Type B pancreatic cell (in vitro differentiated cells): Measurements from ENCODE around the gene SEMA4G. TPM values are rescaled to one million over a fixed set of nuclear protein-coding genes. Genes with fewer than 3 reads are reported as not detected.

ENCODE experiments used
- DNase-seq: peaks from one replicate; pipeline ENCODE4 v3.0.0; 2021; ENCODE audit warnings: mixed read lengths; ENCODE audit not compliant: unreplicated experiment; ENCODE audit errors: extremely low spot score
- H3K27ac Mint-ChIP-seq: 2 replicates; pipeline ENCODE4 v1.8.0; 2021; ENCODE audit warnings: mild to moderate bottlenecking, mixed read lengths
- H3K27me3 Mint-ChIP-seq: 2 replicates; pipeline ENCODE4 v1.8.0; 2021; ENCODE audit warnings: mixed read lengths
- H3K36me3 Mint-ChIP-seq: 2 replicates; pipeline ENCODE4 v1.8.0; 2021; ENCODE audit warnings: mixed read lengths
- H3K4me1 Mint-ChIP-seq: one replicate; pipeline ENCODE4 v1.8.0; 2021; ENCODE audit warnings: mixed read lengths; ENCODE audit not compliant: unreplicated experiment
- H3K4me3 Mint-ChIP-seq: 2 replicates; pipeline ENCODE4 v1.8.0; 2021; ENCODE audit warnings: mild to moderate bottlenecking, mixed read lengths
- H3K9me3 Mint-ChIP-seq: 2 replicates; pipeline ENCODE4 v1.8.0; 2021; ENCODE audit warnings: mixed read lengths
- total RNA-seq: library from RNA; stranded (reverse); gene quantifications from 2 replicates; pipeline ENCODE4 v1.2.1, GENCODE V29; 2021; ENCODE audit warnings: low replicate concordance
- TF ChIP-seq, protein P1 (sequence below): fragments of 200-600 bp; sonication (generic); conservative IDR thresholded peaks from 2 replicates; pipeline ENCODE4 v1.5.0; 2021; ENCODE audit warnings: antibody characterized with exemption, mild to moderate bottlenecking

SEMA4G gene
- total RNA-seq, 1 donor from 2014 or later, result 46.0 TPM

- H3K4me3 Mint-ChIP-seq, result no peak overlapping the region
- H3K9me3 Mint-ChIP-seq, result no peaks in the 10 kb centered on the region
- H3K36me3 Mint-ChIP-seq, result peaks cover 6% of the 10 kb centered on the region
- H3K4me1 Mint-ChIP-seq, result peaks cover 16% of the 10 kb centered on the region
- H3K27ac Mint-ChIP-seq, result no peak overlapping the region
- DNase-seq, result peak; percentile 44
- TF ChIP-seq, protein P1, sequence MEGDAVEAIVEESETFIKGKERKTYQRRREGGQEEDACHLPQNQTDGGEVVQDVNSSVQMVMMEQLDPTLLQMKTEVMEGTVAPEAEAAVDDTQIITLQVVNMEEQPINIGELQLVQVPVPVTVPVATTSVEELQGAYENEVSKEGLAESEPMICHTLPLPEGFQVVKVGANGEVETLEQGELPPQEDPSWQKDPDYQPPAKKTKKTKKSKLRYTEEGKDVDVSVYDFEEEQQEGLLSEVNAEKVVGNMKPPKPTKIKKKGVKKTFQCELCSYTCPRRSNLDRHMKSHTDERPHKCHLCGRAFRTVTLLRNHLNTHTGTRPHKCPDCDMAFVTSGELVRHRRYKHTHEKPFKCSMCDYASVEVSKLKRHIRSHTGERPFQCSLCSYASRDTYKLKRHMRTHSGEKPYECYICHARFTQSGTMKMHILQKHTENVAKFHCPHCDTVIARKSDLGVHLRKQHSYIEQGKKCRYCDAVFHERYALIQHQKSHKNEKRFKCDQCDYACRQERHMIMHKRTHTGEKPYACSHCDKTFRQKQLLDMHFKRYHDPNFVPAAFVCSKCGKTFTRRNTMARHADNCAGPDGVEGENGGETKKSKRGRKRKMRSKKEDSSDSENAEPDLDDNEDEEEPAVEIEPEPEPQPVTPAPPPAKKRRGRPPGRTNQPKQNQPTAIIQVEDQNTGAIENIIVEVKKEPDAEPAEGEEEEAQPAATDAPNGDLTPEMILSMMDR, result no peak
- no peaks in the 10 kb centered on the region for H3K27me3 Mint-ChIP-seq
Measured at GRCh38 chr10:100977436-100977835, 8.1 kb downstream of the SEMA4G start.

GRCh38 chr10:100978121-100978900 lies 9.0 kb downstream of the SEMA4G start:
- Mint-ChIP-seq H3K4me1 (peaks cover 10% of the 10 kb centered on the region), H3K27ac (no peak overlapping the region), H3K4me3 (no peak overlapping the region), H3K36me3 (peaks cover 6% of the 10 kb centered on the region), H3K9me3 (no peaks in the 10 kb centered on the region), H3K27me3 (no peaks in the 10 kb centered on the region)
- TF ChIP-seq, protein P1, result no peak
- peak; percentile 51 for DNase-seq

DNA sequence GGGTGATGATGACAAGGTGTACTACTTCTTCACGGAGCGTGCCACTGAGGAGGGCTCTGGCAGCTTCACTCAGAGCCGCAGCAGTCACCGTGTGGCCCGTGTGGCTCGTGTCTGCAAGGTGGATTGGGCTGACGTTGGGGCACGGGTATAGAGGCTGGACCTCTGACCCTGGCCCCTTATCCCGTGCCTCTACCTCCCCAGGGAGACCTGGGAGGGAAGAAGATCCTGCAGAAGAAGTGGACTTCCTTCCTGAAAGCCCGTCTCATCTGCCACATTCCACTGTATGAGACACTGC lies 9.5 kb downstream of the SEMA4G start:
- TF ChIP-seq, protein P1, result no peak
- Mint-ChIP-seq H3K27ac (no peak overlapping the region), H3K9me3 (no peaks in the 10 kb centered on the region), H3K4me3 (no peak overlapping the region), H3K4me1 (peaks cover 7% of the 10 kb centered on the region), H3K36me3 (peaks cover 4% of the 10 kb centered on the region), H3K27me3 (no peaks in the 10 kb centered on the region)
- peak; percentile 60 for DNase-seq

GRCh38 chr10:100979791-100980272 lies 10.5 kb downstream of the SEMA4G start:
- DNase-seq, result peak; percentile 64
- Mint-ChIP-seq H3K4me1 (peaks cover 7% of the 10 kb centered on the region), H3K36me3 (peaks cover 4% of the 10 kb centered on the region), H3K9me3 (no peaks in the 10 kb centered on the region), H3K4me3 (no peak overlapping the region), H3K27ac (no peak overlapping the region), H3K27me3 (no peaks in the 10 kb centered on the region)
- TF ChIP-seq, protein P1, result no peak

- H3K4me3 Mint-ChIP-seq, result no peak overlapping the region
- H3K27me3 Mint-ChIP-seq, result no peaks in the 10 kb centered on the region
- peaks cover 8% of the 10 kb centered on the region for H3K4me1 Mint-ChIP-seq
- TF ChIP-seq, protein P1, result no peak
- no peak overlapping the region for H3K27ac Mint-ChIP-seq
- no peak for DNase-seq
- no peaks in the 10 kb centered on the region for H3K9me3 Mint-ChIP-seq
- H3K36me3 Mint-ChIP-seq, result peaks cover 4% of the 10 kb centered on the region
Measured at GRCh38 chr10:100980311-100980710, 11.0 kb downstream of the SEMA4G start.
